ENCODE measurements around the gene DCT.

GRCh38 chr13:94427313-94427953 lies 52.0 kb downstream of the DCT start:
- TF ChIP-seq MAX (IDR thresholded peaks at IDR 0.05) (no peak), REST (IDR thresholded peaks at IDR 0.05; ENCODE audit: low read depth) (no peak), TAF1 (IDR thresholded peaks at IDR 0.05; ENCODE audit: low read depth) (no peak), YY1 (IDR thresholded peaks at IDR 0.05; ENCODE audit: low read depth) (no peak), USF1 (IDR thresholded peaks at IDR 0.05) (no peak), FOXM1 (IDR thresholded peaks at IDR 0.05; ENCODE audit: borderline replicate concordance, low read depth) (no peak), RAD21 (IDR thresholded peaks at IDR 0.05; ENCODE audit: low read depth) (no peak), CEBPB (IDR thresholded peaks at IDR 0.05) (no peak), EP300 (IDR thresholded peaks at IDR 0.05; ENCODE audit: borderline replicate concordance) (no peak), TEAD4 (IDR thresholded peaks at IDR 0.05) (no peak), TCF12 (IDR thresholded peaks at IDR 0.05; ENCODE audit: low read depth) (no peak), CREB1 (IDR thresholded peaks at IDR 0.05; ENCODE audit: low read depth) (no peak), NFIC (IDR thresholded peaks at IDR 0.05) (no peak)

Data from Ishikawa (cell line).